ENCODE measurements around the gene ALDOA. TPM values are rescaled to one million over a fixed set of nuclear protein-coding genes. Genes with fewer than 3 reads are reported as not detected.
"Not testable (repeated sequence)": the region's sequence is repeated elsewhere in the genome, so short reads cannot be mapped to it uniquely, and the experiment has no call there.

ALDOA gene
- total RNA-seq, 3 donors from 2014 or later = 1,235 to 2,016 (median 1,778) TPM

GRCh38 chr16:30031477-30031918 is 34.1 kb upstream of the ALDOA start:
- ATAC-seq = no peak
- no peak for DNase-seq
- no peak overlapping the region for H3K4me3 ChIP-seq
- TF ChIP-seq CTCF (IDR thresholded peaks at IDR 0.05) = no peak
- intact Hi-C loops (cut with DNase I, micrococcal nuclease) = no loop called here
- peaks cover 3% of the 10 kb centered on the region for H3K4me1 ChIP-seq (ENCODE audit: low read depth)
- H3K36me3 ChIP-seq (ENCODE audit: low read depth) = no peaks in the 10 kb centered on the region
- H3K9me3 ChIP-seq = no peaks in the 10 kb centered on the region

- Histone ChIP-seq H3K4me1 (ENCODE audit: low read depth) (peaks cover 3% of the 10 kb centered on the region), H3K9me3 (no peaks in the 10 kb centered on the region), H3K4me3 (no peak overlapping the region), H3K36me3 (ENCODE audit: low read depth) (no peaks in the 10 kb centered on the region)
- DNase-seq (peak in 1 of 3 donors; percentile 61), ATAC-seq (peak; percentile 75)
- intact Hi-C loops (cut with DNase I, micrococcal nuclease) = no loop called here
- peak; percentile 65 for TF ChIP-seq CTCF (IDR thresholded peaks at IDR 0.05)
Measured at GRCh38 chr16:30032083-30032819, 33.3 kb upstream of the ALDOA start.

DNA sequence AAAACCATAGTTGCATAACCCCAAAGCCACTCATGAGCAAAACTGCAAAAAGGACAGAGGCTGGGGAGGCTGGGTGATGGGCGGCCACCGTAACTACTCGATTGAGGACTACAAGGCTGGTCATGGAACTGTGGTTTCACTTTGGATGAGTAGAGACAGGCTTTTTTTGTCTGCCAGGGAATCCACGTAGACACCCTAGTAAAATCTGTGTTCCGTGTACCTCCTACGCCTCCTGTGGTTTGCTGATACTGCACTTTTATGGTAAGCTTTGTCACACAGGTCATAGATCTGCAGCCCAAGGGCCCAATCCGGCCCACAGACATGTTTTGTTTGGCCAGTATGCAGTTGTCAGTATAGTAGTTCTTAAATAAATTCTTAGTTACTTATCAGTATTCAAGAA is 32.3 kb upstream of the ALDOA start:
- intact Hi-C loops (cut with DNase I, micrococcal nuclease) = no loop called here
- Histone ChIP-seq H3K36me3 (ENCODE audit: low read depth) (no peaks in the 10 kb centered on the region), H3K4me1 (ENCODE audit: low read depth) (peaks cover 3% of the 10 kb centered on the region), H3K9me3 (no peaks in the 10 kb centered on the region), H3K4me3 (no peak overlapping the region)
- DNase-seq (no peak), ATAC-seq (no peak)
- no peak for TF ChIP-seq CTCF (IDR thresholded peaks at IDR 0.05)

- Histone ChIP-seq H3K36me3 (ENCODE audit: low read depth) (no peaks in the 10 kb centered on the region), H3K9me3 (no peaks in the 10 kb centered on the region), H3K4me1 (ENCODE audit: low read depth) (no peaks in the 10 kb centered on the region), H3K4me3 (no peak overlapping the region)
- intact Hi-C loops (cut with DNase I, micrococcal nuclease) = no loop called here
- ATAC-seq (no peak), DNase-seq (no peak)
- TF ChIP-seq CTCF (IDR thresholded peaks at IDR 0.05) = no peak
Measured at GRCh38 chr16:30040221-30040620, 25.3 kb upstream of the ALDOA start.

- peak in 1 of 3 donors; percentile 5 for DNase-seq
- H3K4me3 ChIP-seq; H3K4me1 ChIP-seq (ENCODE audit: low read depth); H3K9me3 ChIP-seq; ATAC-seq; intact Hi-C loops (cut with DNase I, micrococcal nuclease); H3K36me3 ChIP-seq (ENCODE audit: low read depth): not testable (repeated sequence)
Measured at GRCh38 chr16:30040690-30041089, 24.9 kb upstream of the ALDOA start.

- Histone ChIP-seq H3K4me3 (no peak overlapping the region), H3K9me3 (no peaks in the 10 kb centered on the region), H3K4me1 (ENCODE audit: low read depth) (no peaks in the 10 kb centered on the region), H3K36me3 (ENCODE audit: low read depth) (no peaks in the 10 kb centered on the region)
- no peak for TF ChIP-seq CTCF (IDR thresholded peaks at IDR 0.05)
- intact Hi-C loops (cut with DNase I, micrococcal nuclease) = no loop called here
- ATAC-seq = no peak
- peak in 1 of 3 donors; percentile 52 for DNase-seq
Measured at GRCh38 chr16:30041841-30042240, 23.7 kb upstream of the ALDOA start.

Measured in mucosa of descending colon (tissue), 3 donors.